ENCODE measurements around the gene CETP. TPM values are rescaled to one million over a fixed set of nuclear protein-coding genes. Genes with fewer than 3 reads are reported as not detected.

The CETP gene
- total and polyA plus RNA-seq, 9 of the 15 experiments (the other 6 are each of a cell fraction or from before 2014, with no cell fraction given) = 0.07 to 0.11 TPM; not detected in 7

DNA sequence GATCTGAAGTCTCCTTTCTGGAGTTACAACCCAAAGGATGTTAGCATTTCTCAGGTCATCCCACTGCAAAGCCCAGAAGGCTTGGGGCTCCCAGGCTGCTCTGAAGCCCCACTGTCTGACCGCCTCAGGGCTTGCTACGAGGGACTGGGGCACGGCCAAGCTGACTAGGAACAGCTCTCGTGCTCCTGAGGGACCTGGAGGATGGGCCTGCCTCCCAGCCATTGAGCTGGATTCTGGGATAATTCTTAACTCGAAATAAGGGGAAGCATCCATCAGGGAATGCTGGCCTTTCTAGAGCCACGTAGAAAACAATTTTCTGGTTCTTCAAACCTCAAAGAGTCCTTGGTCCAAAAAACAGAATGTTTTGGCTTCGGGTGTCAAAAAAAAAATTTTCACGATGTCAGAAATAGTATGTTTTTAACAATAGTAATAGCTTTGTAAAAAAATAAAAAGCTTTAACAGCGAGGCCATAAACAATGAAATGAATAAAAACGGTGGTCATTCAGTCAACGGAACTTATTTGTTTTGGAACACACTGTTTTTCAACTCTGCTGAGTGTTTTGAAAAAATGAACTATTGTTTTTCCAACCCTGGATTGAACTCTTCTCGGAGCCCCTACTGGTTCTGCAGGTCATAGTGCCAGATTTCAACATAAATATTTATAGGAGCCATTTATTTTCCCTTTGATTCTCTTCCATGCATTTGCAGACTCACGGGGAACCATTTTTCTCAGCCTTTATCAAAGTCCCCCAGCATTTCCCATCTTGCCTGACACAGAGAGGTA is 46.2 kb upstream of the CETP start:
- intact Hi-C loops (cut with micrococcal nuclease) = no loop called here
- TF ChIP-seq ZC3H8 (IDR thresholded peaks at IDR 0.05) = no peak
- no peak for TF ChIP-seq ZNF143 (CRISPR knock-in tag; IDR thresholded peaks at IDR 0.05)
- TF ChIP-seq, protein P1, sequence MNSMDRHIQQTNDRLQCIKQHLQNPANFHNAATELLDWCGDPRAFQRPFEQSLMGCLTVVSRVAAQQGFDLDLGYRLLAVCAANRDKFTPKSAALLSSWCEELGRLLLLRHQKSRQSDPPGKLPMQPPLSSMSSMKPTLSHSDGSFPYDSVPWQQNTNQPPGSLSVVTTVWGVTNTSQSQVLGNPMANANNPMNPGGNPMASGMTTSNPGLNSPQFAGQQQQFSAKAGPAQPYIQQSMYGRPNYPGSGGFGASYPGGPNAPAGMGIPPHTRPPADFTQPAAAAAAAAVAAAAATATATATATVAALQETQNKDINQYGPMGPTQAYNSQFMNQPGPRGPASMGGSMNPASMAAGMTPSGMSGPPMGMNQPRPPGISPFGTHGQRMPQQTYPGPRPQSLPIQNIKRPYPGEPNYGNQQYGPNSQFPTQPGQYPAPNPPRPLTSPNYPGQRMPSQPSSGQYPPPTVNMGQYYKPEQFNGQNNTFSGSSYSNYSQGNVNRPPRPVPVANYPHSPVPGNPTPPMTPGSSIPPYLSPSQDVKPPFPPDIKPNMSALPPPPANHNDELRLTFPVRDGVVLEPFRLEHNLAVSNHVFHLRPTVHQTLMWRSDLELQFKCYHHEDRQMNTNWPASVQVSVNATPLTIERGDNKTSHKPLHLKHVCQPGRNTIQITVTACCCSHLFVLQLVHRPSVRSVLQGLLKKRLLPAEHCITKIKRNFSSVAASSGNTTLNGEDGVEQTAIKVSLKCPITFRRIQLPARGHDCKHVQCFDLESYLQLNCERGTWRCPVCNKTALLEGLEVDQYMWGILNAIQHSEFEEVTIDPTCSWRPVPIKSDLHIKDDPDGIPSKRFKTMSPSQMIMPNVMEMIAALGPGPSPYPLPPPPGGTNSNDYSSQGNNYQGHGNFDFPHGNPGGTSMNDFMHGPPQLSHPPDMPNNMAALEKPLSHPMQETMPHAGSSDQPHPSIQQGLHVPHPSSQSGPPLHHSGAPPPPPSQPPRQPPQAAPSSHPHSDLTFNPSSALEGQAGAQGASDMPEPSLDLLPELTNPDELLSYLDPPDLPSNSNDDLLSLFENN (IDR thresholded peaks at IDR 0.05; ENCODE audit: low read depth in 2 of 2, low read length in 2 of 2) = no peak
- TF ChIP-seq NEUROD1 (IDR thresholded peaks at IDR 0.05; ENCODE audit: borderline replicate concordance, low read depth, low read length, partially characterized antibody) = no peak
- no peak for TF ChIP-seq SMARCA4 (IDR thresholded peaks at IDR 0.05)
- TF ChIP-seq, protein P2, sequence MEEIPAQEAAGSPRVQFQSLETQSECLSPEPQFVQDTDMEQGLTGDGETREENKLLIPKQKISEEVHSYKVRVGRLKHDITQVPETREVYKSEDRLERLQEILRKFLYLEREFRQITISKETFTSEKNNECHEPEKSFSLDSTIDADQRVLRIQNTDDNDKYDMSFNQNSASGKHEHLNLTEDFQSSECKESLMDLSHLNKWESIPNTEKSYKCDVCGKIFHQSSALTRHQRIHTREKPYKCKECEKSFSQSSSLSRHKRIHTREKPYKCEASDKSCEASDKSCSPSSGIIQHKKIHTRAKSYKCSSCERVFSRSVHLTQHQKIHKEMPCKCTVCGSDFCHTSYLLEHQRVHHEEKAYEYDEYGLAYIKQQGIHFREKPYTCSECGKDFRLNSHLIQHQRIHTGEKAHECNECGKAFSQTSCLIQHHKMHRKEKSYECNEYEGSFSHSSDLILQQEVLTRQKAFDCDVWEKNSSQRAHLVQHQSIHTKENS (CRISPR knock-in tag; IDR thresholded peaks at IDR 0.05) = no peak
- no peak for TF ChIP-seq SMAD4 (CRISPR knock-in tag; conservative IDR thresholded peaks at IDR 0.05)
- no peak for TF ChIP-seq EP400 (IDR thresholded peaks at IDR 0.05)
- no peak for TF ChIP-seq HEY1 (CRISPR knock-in tag; IDR thresholded peaks at IDR 0.05; ENCODE audit: borderline replicate concordance)
- TF ChIP-seq, protein P3, sequence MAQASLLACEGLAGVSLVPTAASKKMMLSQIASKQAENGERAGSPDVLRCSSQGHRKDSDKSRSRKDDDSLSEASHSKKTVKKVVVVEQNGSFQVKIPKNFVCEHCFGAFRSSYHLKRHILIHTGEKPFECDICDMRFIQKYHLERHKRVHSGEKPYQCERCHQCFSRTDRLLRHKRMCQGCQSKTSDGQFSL (CRISPR knock-in tag; IDR thresholded peaks at IDR 0.05) = no peak
- TF ChIP-seq, protein P3 (tag; IDR thresholded peaks at IDR 0.05) = no peak
- no peak for TF ChIP-seq ZNF146 (CRISPR knock-in tag; IDR thresholded peaks at IDR 0.05; ENCODE audit: unreplicated experiment)
- no peak for TF ChIP-seq PHF8 (IDR thresholded peaks at IDR 0.05; ENCODE audit: borderline replicate concordance, low read length)
- no peak for TF ChIP-seq HDAC3 (IDR thresholded peaks at IDR 0.05; ENCODE audit: borderline replicate concordance, partially characterized antibody)
- TF ChIP-seq, protein P4, sequence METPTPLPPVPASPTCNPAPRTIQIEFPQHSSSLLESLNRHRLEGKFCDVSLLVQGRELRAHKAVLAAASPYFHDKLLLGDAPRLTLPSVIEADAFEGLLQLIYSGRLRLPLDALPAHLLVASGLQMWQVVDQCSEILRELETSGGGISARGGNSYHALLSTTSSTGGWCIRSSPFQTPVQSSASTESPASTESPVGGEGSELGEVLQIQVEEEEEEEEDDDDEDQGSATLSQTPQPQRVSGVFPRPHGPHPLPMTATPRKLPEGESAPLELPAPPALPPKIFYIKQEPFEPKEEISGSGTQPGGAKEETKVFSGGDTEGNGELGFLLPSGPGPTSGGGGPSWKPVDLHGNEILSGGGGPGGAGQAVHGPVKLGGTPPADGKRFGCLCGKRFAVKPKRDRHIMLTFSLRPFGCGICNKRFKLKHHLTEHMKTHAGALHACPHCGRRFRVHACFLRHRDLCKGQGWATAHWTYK (CRISPR knock-in tag; IDR thresholded peaks at IDR 0.05) = no peak

More for the DNA sequence above, 46.2 kb upstream of the CETP start:
- Histone ChIP-seq H3K9me3 (replicated peaks; ENCODE audit: control insufficient read depth, insufficient read depth, low read depth, low read length) (no peaks in the 10 kb centered on the region), H3K4me2 (ENCODE audit: insufficient read depth, low read length) (no peak overlapping the region), H3K9me1 (ENCODE audit: control insufficient read depth, insufficient read depth, low read length) (peaks cover 5% of the 10 kb centered on the region), H4K20me1 (replicated peaks; ENCODE audit: control insufficient read depth, insufficient read depth, low read length) (peaks cover 4% of the 10 kb centered on the region), H3K36me3 (ENCODE audit: control insufficient read depth, insufficient read depth, low read length) (no peaks in the 10 kb centered on the region), H3K27ac (ENCODE audit: extremely low read depth, low read depth, low read length) (no peak overlapping the region), H3K4me3 (no peak overlapping the region), H2AFZ (ENCODE audit: low read depth, low read length) (no peak overlapping the region), H3K27me3 (ENCODE audit: control insufficient read depth in 2 of 2, insufficient read depth in 2 of 2, low read length in 2 of 2) (peaks cover 60 to 80% of the 10 kb centered on the region in 2 experiments), H3K79me2 (ENCODE audit: control insufficient read depth, insufficient read depth, low read length) (no peaks in the 10 kb centered on the region), H3K4me1 (replicated peaks in 1 of 2; ENCODE audit: control insufficient read depth in 2 of 2, insufficient read depth in 2 of 2, low read length in 2 of 2) (no peaks in the 10 kb centered on the region; a peak in 1 of 5 replicates), H3K9ac (ENCODE audit: insufficient read depth in 1 of 2, low read depth in 2 of 2, low read length in 2 of 2) (no peak overlapping the region)
- ChIA-PET CTCF (ENCODE audit: low intra/inter-chr PET ratio) (no interaction called here), POLR2A (interaction anchor here (0.8 to 1.3 kb wide), 2 partner anchors 16 to 23 kb away, joined by 3 to 5 read pairs; partner anchors contain the start of gene HERPUD1)
- DNase-seq (ENCODE audit: extremely low read depth in 1 of 4, low spot score in 3 of 4) (no peak), FAIRE-seq (no peak), ATAC-seq (no peak)
- in situ Hi-C loops (cut with MboI) = no loop called here
- under 1% methylated on average over 13 of the region's 13 CpGs for WGBS (ENCODE audit: insufficient coverage, low coverage, missing lambda C conversion rate)
- BruUV-seq (replicated peaks) = no TSS peak

Data from K562 (cell line).